Measurements from ENCODE around the gene UHRF2. TPM values are rescaled to one million over a fixed set of nuclear protein-coding genes. Genes with fewer than 3 reads are reported as not detected.

Gene UHRF2
- total and polyA plus RNA-seq, 9 of the 15 experiments (the other 6 are each of a cell fraction or from before 2014, with no cell fraction given): 5.6 to 39.0 (median 20.1) TPM

- 64% methylated on average over 3 of the region's 3 CpGs for WGBS (ENCODE audit: insufficient coverage, low coverage, missing lambda C conversion rate)
- H3K4me1 ChIP-seq (replicated peaks in 1 of 2; ENCODE audit: control insufficient read depth in 2 of 2, insufficient read depth in 2 of 2, low read length in 2 of 2): peaks cover 4 to 5% of the 10 kb centered on the region in 2 experiments; a peak in 4 of 5 replicates
- H2AFZ ChIP-seq (ENCODE audit: low read depth, low read length): no peak overlapping the region
- no peak overlapping the region for H3K9ac ChIP-seq (ENCODE audit: insufficient read depth in 1 of 2, low read depth in 2 of 2, low read length in 2 of 2)
- BruUV-seq (replicated peaks): no TSS peak
- H4K20me1 ChIP-seq (replicated peaks; ENCODE audit: control insufficient read depth, insufficient read depth, low read length): peaks cover 4% of the 10 kb centered on the region; the same call in 1 of the 2 replicates
- H3K4me3 ChIP-seq: no peak overlapping the region
- no peak overlapping the region for H3K27ac ChIP-seq (ENCODE audit: extremely low read depth, low read depth, low read length)
- POLR2A ChIA-PET: no interaction called here
- H3K9me1 ChIP-seq (ENCODE audit: control insufficient read depth, insufficient read depth, low read length): no peaks in the 10 kb centered on the region
- peaks cover 93% of the 10 kb centered on the region for H3K79me2 ChIP-seq (ENCODE audit: control insufficient read depth, insufficient read depth, low read length)
- in situ Hi-C loops (cut with MboI): no loop called here
- CTCF ChIA-PET (ENCODE audit: low intra/inter-chr PET ratio): no interaction called here
- FAIRE-seq: no peak
- intact Hi-C loops (cut with micrococcal nuclease): no loop called here
- H3K36me3 ChIP-seq (ENCODE audit: control insufficient read depth, insufficient read depth, low read length): peaks cover 25% of the 10 kb centered on the region; the same call in 2 of the 3 replicates
- no peaks in the 10 kb centered on the region for H3K27me3 ChIP-seq (ENCODE audit: control insufficient read depth in 2 of 2, insufficient read depth in 2 of 2, low read length in 2 of 2)
- ATAC-seq: no peak
- DNase-seq (ENCODE audit: extremely low read depth in 1 of 4, low spot score in 3 of 4): no peak
- H3K4me2 ChIP-seq (ENCODE audit: insufficient read depth, low read length): no peak overlapping the region
- H3K9me3 ChIP-seq (replicated peaks; ENCODE audit: control insufficient read depth, insufficient read depth, low read depth, low read length): no peaks in the 10 kb centered on the region
- TF ChIP-seq KHSRP (IDR thresholded peaks at IDR 0.05) (no peak), ZKSCAN3 (CRISPR knock-in tag; IDR thresholded peaks at IDR 0.05) (no peak), RREB1 (CRISPR knock-in tag; IDR thresholded peaks at IDR 0.05) (no peak), CBFB (CRISPR knock-in tag; IDR thresholded peaks at IDR 0.05) (no peak), POLR2AphosphoS2 (IDR thresholded peaks at IDR 0.05; ENCODE audit: low read length) (no peak), ZNF282 (CRISPR knock-in tag; IDR thresholded peaks at IDR 0.05) (no peak), BRCA1 (IDR thresholded peaks at IDR 0.05) (no peak), BRCA1 (CRISPR knock-in tag; IDR thresholded peaks at IDR 0.05) (no peak)
- TF ChIP-seq, protein P1, sequence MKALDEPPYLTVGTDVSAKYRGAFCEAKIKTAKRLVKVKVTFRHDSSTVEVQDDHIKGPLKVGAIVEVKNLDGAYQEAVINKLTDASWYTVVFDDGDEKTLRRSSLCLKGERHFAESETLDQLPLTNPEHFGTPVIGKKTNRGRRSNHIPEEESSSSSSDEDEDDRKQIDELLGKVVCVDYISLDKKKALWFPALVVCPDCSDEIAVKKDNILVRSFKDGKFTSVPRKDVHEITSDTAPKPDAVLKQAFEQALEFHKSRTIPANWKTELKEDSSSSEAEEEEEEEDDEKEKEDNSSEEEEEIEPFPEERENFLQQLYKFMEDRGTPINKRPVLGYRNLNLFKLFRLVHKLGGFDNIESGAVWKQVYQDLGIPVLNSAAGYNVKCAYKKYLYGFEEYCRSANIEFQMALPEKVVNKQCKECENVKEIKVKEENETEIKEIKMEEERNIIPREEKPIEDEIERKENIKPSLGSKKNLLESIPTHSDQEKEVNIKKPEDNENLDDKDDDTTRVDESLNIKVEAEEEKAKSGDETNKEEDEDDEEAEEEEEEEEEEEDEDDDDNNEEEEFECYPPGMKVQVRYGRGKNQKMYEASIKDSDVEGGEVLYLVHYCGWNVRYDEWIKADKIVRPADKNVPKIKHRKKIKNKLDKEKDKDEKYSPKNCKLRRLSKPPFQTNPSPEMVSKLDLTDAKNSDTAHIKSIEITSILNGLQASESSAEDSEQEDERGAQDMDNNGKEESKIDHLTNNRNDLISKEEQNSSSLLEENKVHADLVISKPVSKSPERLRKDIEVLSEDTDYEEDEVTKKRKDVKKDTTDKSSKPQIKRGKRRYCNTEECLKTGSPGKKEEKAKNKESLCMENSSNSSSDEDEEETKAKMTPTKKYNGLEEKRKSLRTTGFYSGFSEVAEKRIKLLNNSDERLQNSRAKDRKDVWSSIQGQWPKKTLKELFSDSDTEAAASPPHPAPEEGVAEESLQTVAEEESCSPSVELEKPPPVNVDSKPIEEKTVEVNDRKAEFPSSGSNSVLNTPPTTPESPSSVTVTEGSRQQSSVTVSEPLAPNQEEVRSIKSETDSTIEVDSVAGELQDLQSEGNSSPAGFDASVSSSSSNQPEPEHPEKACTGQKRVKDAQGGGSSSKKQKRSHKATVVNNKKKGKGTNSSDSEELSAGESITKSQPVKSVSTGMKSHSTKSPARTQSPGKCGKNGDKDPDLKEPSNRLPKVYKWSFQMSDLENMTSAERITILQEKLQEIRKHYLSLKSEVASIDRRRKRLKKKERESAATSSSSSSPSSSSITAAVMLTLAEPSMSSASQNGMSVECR (CRISPR knock-in tag; IDR thresholded peaks at IDR 0.05): no peak
- TF ChIP-seq, protein P2, sequence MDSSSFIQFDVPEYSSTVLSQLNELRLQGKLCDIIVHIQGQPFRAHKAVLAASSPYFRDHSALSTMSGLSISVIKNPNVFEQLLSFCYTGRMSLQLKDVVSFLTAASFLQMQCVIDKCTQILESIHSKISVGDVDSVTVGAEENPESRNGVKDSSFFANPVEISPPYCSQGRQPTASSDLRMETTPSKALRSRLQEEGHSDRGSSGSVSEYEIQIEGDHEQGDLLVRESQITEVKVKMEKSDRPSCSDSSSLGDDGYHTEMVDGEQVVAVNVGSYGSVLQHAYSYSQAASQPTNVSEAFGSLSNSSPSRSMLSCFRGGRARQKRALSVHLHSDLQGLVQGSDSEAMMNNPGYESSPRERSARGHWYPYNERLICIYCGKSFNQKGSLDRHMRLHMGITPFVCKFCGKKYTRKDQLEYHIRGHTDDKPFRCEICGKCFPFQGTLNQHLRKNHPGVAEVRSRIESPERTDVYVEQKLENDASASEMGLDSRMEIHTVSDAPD (CRISPR knock-in tag; IDR thresholded peaks at IDR 0.05): no peak
- TF ChIP-seq, protein P3, sequence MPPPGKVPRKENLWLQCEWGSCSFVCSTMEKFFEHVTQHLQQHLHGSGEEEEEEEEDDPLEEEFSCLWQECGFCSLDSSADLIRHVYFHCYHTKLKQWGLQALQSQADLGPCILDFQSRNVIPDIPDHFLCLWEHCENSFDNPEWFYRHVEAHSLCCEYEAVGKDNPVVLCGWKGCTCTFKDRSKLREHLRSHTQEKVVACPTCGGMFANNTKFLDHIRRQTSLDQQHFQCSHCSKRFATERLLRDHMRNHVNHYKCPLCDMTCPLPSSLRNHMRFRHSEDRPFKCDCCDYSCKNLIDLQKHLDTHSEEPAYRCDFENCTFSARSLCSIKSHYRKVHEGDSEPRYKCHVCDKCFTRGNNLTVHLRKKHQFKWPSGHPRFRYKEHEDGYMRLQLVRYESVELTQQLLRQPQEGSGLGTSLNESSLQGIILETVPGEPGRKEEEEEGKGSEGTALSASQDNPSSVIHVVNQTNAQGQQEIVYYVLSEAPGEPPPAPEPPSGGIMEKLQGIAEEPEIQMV (tag; conservative IDR thresholded peaks at IDR 0.05; ENCODE audit: low read depth): no peak
Measured at GRCh38 chr9:6418764-6419163, 5.8 kb downstream of the UHRF2 start.
